Brain microvascular endothelial cell (primary cell): ENCODE data around the gene AP5Z1.

Source experiments
- DNase-seq: peaks from one replicate; pipeline ENCODE4 v3.0.0-alpha.2; 2020
- H3K27ac ChIP-seq: fragments of 250-450 bp; sonication (Bioruptor Pico); 2 replicates; pipeline ENCODE4 v1.5.1; 2020; ENCODE audit warnings: mild to moderate bottlenecking, moderate library complexity
- H3K27me3 ChIP-seq: fragments of 250-450 bp; sonication (Bioruptor Pico); replicated peaks from 2 replicates; pipeline ENCODE4 v1.5.1; 2020; ENCODE audit warnings: mild to moderate bottlenecking
- H3K36me3 ChIP-seq: fragments of 250-450 bp; sonication (Bioruptor Pico); replicated peaks from 2 replicates; pipeline ENCODE4 v1.5.1; 2020; ENCODE audit warnings: mild to moderate bottlenecking
- H3K4me3 ChIP-seq: 2 replicates; pipeline ENCODE4 v1.5.1; 2011; ENCODE audit warnings: low read depth, mild to moderate bottlenecking, control low read depth, low read length, moderate library complexity
- in situ Hi-C: cut with HindIII; loops from 2 replicates; pipeline ENCODE4 v1.10.0; 2017; ENCODE audit warnings: low sequenced_read_pairs, low pct_ligation_motif_present
- TF ChIP-seq, protein P1 (sequence below): IDR thresholded peaks from 2 replicates; pipeline ENCODE4 v1.5.1; 2011; ENCODE audit warnings: low read depth, mild to moderate bottlenecking, moderate library complexity, low read length, control low read depth, inconsistent platforms; ENCODE audit errors: missing control alignments

Gene AP5Z1

DNA sequence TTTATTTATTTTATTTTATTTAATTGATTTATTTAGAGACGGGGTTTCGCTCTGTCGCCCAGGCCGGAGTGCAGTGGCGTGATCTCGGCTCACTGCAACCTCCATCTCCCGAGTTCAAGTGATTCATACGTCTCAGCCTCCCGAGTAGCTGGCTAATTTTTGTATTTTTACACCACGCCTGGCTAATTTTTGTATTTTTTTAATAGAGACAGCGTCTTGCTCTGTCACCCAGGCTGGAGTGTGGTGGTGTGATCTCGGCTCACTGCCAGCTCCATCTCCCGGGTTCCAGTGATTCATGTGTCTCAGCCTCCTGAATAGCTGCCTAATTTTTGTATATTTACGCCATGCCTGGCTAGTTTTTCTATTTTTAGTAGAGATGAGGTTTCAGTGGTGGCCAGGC lies 34.2 kb downstream of the AP5Z1 start:
- Histone ChIP-seq H3K27me3 (no peaks in the 10 kb centered on the region), H3K36me3 (no peaks in the 10 kb centered on the region), H3K27ac (no peak overlapping the region), H3K4me3 (no peak overlapping the region)
- TF ChIP-seq, protein P1, sequence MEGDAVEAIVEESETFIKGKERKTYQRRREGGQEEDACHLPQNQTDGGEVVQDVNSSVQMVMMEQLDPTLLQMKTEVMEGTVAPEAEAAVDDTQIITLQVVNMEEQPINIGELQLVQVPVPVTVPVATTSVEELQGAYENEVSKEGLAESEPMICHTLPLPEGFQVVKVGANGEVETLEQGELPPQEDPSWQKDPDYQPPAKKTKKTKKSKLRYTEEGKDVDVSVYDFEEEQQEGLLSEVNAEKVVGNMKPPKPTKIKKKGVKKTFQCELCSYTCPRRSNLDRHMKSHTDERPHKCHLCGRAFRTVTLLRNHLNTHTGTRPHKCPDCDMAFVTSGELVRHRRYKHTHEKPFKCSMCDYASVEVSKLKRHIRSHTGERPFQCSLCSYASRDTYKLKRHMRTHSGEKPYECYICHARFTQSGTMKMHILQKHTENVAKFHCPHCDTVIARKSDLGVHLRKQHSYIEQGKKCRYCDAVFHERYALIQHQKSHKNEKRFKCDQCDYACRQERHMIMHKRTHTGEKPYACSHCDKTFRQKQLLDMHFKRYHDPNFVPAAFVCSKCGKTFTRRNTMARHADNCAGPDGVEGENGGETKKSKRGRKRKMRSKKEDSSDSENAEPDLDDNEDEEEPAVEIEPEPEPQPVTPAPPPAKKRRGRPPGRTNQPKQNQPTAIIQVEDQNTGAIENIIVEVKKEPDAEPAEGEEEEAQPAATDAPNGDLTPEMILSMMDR, result no peak
- peak; percentile 33 for DNase-seq
- in situ Hi-C loops, result no loop called here

DNA sequence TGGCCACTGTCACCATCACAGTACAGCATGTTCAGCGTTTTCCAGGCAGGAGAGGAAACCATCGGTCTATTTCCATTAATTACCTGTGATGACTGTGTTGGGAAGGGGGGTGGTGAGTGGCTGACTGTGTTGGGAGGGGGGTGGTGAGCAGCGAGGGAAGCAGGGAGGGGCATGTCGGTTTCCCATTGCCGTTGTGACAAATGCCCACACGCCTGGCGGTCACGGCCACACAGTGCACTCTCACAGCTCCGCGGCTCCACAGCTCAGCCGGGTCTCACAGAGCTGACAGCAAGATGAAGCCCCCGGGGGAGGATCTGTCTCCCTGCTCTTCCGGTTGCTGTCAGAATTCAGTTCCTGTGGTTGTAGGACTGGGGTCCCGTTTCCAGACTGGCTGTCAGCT lies 39.0 kb downstream of the AP5Z1 start:
- in situ Hi-C loops, result no loop called here
- no peak overlapping the region for H3K4me3 ChIP-seq

DNA sequence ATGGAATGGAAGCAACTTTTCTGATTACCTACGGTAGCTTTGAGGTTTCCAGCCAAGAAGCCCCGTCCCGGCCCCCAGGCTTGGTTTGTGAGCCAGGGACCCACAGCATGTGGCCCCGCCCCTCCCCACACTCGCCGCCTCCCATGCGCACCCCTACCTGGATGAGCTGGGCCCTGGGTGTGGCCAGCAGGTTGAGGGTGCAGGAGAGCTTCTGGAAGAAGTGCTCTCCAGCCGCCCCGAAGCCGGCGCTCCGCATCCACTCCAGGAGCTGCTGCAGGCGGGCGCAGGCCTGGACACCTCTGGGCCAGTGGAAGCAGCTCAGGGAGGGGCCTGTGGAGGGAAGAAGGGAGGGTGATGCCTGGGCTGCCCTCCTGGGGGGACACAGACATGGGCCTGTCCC lies 39.7 kb downstream of the AP5Z1 start:
- DNase-seq, result no peak
- H3K27me3 ChIP-seq, result no peaks in the 10 kb centered on the region
- in situ Hi-C loops, result no loop called here
- TF ChIP-seq, protein P1, result no peak
- H3K27ac ChIP-seq, result no peak overlapping the region
- H3K4me3 ChIP-seq, result no peak overlapping the region
- H3K36me3 ChIP-seq, result no peaks in the 10 kb centered on the region

More for the DNA sequence above, 39.0 kb downstream of the AP5Z1 start:
- H3K27me3 ChIP-seq, result no peaks in the 10 kb centered on the region
- DNase-seq, result no peak
- TF ChIP-seq, protein P1, result no peak
- no peaks in the 10 kb centered on the region for H3K36me3 ChIP-seq
- no peak overlapping the region for H3K27ac ChIP-seq

DNA sequence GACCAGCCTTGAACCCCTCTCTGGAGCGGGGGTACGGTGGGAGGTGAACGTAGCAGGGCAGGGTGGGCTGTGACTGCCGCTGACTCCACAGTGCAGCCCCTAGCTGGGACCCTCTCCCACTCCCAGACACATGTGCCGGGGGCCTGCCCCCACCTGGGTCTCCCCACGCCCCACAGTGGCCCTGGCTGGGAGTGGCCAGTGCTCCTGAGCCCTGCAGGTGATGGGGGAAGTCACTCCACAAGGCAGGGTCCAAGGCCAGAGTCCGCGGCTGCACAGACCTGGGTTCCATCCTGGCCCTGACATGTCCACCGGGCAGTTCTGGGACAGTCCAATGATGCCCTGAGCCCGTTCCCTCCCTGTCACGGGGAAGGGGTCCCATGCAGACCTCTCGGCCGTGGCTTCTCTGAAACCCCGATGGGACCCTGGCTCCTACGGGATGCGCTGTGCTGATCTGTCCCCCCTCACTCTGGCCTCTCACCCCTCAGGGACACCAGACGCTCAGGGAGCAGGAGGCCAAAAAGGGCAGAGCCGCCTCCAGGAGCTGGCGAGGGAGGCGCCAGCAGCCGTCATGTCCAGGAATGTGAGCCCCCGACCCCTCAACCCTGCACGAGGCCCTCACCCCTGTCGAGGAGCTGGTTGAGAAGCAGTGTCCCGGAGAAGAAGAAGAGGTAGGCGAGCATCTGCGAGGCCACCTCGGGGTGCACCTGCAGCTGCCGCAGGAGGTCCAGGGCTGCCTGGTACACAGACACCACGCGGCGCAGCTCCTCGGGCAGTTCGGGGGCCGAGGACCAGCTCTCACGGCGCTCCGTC lies 40.4 kb downstream of the AP5Z1 start:
- no peaks in the 10 kb centered on the region for H3K27me3 ChIP-seq

DNA sequence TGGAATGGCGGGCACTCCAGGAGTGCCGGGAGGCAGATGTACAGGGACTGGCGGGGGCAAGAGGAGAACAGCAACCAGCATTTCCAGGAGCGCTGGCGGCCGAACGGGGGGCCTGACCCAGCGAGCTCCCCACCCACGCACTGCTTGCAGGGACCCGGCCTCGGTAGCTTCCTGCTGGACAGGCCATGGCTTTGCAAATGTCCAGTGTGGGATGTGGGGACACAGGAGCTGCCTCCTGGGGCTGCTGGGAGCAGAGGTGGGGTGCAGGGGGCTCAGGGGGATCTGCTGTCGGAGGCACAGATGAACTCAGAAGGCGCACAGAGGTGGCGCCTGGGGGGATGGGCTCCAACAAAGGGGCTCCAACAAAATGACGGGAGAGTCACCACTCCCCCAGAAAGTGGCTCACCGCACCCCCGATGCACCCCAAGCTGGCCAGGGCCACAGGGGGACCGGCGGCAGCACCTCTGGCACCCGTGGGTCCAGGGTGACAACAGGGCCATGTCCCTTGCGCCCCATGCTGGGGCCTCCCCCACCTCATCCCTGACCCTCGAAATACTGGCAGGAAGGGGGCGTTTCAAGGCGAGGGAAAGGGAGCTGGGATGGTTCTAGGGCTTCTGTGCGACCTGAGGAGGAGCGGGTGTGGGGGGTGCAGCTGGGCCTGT lies 41.1 kb downstream of the AP5Z1 start:
- no peaks in the 10 kb centered on the region for H3K36me3 ChIP-seq
- TF ChIP-seq, protein P1, result no peak
- H3K27me3 ChIP-seq, result no peaks in the 10 kb centered on the region
- H3K27ac ChIP-seq, result no peak overlapping the region
- in situ Hi-C loops, result no loop called here
- no peak overlapping the region for H3K4me3 ChIP-seq
- DNase-seq, result no peak

More for the DNA sequence above, 40.4 kb downstream of the AP5Z1 start:
- Histone ChIP-seq H3K27ac (no peak overlapping the region), H3K4me3 (no peak overlapping the region), H3K36me3 (no peaks in the 10 kb centered on the region)
- TF ChIP-seq, protein P1, result peak; percentile 6
- in situ Hi-C loops, result no loop called here
- DNase-seq, result no peak
